Sigmoid colon (tissue), 7 donors: ENCODE measurements around the gene SOX12. TPM values are rescaled to one million over a fixed set of nuclear protein-coding genes. Genes with fewer than 3 reads are reported as not detected.

ENCODE experiments used
- DNase-seq: peaks from one replicate; pipeline ENCODE4 v3.0.0-alpha.2; 2019
- H3K27ac ChIP-seq, 4 donors: fragments of 200-600 bp; sonication (generic); one replicate each; pipeline ENCODE4 v1.5.1; 2016 to 2019; ENCODE audit warnings: mild to moderate bottlenecking in 1 of 4
- H3K27me3 ChIP-seq, 3 donors: fragments of 200-600 bp; sonication (generic); one replicate each; pipeline ENCODE4 v1.5.1; 2019; ENCODE audit warnings: mild to moderate bottlenecking in 1 of 3
- H3K36me3 ChIP-seq, 4 donors: fragments of 200-600 bp; sonication (generic); one replicate each; pipeline ENCODE4 v1.5.1; 2016 to 2019
- H3K4me1 ChIP-seq, 4 donors: fragments of 200-600 bp; sonication (generic); one replicate each; pipeline ENCODE4 v1.5.1; 2017 to 2019
- H3K4me3 ChIP-seq, 4 donors: fragments of 200-600 bp; sonication (generic); one replicate each; pipeline ENCODE4 v1.5.1; 2017 to 2019; ENCODE audit warnings: mild to moderate bottlenecking in 2 of 4, moderate library complexity in 1 of 4
- H3K9me3 ChIP-seq, 4 donors: fragments of 200-600 bp in 3 of 4; sonication (generic) in 3 of 4; one replicate each; pipeline versions ENCODE4 v1.5.1 to v1.6.1; 2013 to 2019
- EP300 ChIP-seq, 4 donors: sonication (generic); formaldehyde crosslinking; IDR thresholded peaks; one replicate each; pipeline ENCODE4 v1.6.1; 2017; ENCODE audit warnings: antibody characterized with exemption in 4 of 4
- POLR2A ChIP-seq, 2 donors: fragments of 450-650 bp; IDR thresholded peaks; one replicate each; pipeline ENCODE4 v1.6.1; 2016; ENCODE audit warnings: antibody characterized with exemption in 2 of 2, mild to moderate bottlenecking in 2 of 2, moderate library complexity in 2 of 2
- POLR2AphosphoS5 ChIP-seq, 4 donors: sonication (generic); formaldehyde crosslinking; IDR thresholded peaks; one replicate each; pipeline ENCODE4 v1.6.1; 2017; ENCODE audit warnings: antibody characterized with exemption in 4 of 4
- WGBS, 2 donors: extraction: QIAGEN DNeasy Blood & Tissue Kit; methylation state at CpG; one replicate each; pipeline ENCODE4 v1.1.7; 2013; 5-methylcytosine and 5-hydroxymethylcytosine counted together
- intact Hi-C: fragments of 100-400 bp; cut with DNase I; formaldehyde crosslinking; loops from one replicate; pipeline ENCODE4 v1.15.1; 2023
- polyA plus RNA-seq, 3 donors: library from polyadenylated mRNA; stranded (reverse); fragments of 200-250 nt; gene quantifications; one replicate each; pipeline ENCODE4 v1.2.3, GENCODE V29; 2013
- total RNA-seq, 4 donors: library from RNA; depleted of rRNA; stranded (reverse); fragments of >200 nt; gene quantifications; one replicate each; pipeline ENCODE4 v1.1.0, GENCODE V29; 2016
- TF ChIP-seq, protein P1 (sequence below), 4 experiments: fragments of 450-650 bp in 3 of 4; fragments of 200-600 bp in 1 of 4; IDR thresholded peaks; one replicate each; pipeline ENCODE4 v1.5.1; 2016 to 2019; ENCODE audit warnings: antibody characterized with exemption in 4 of 4, mild to moderate bottlenecking in 3 of 4, moderate library complexity in 2 of 4
- donor health status: healthy with polysubstance abuse.
- donor health status: Bipolar disorder and iron deficiency.
- donor health status: healthy.

The SOX12 gene
- total and polyA plus RNA-seq, 7 donors: 1.2 to 9.7 (median 3.9) TPM

- Histone ChIP-seq H3K36me3 (peaks cover 0 to 16% (median 2%) of the 10 kb centered on the region in 4 donors), H3K27me3 (no peaks in the 10 kb centered on the region), H3K27ac (no peak overlapping the region), H3K4me1 (peaks cover 0 to 18% (median 11%) of the 10 kb centered on the region in 4 donors), H3K9me3 (peaks cover 0 to 4% (median 0%) of the 10 kb centered on the region in 4 donors), H3K4me3 (no peak overlapping the region)
- DNase-seq: no peak
- intact Hi-C loops: no loop called here
- no peak for TF ChIP-seq EP300 (IDR thresholded peaks at IDR 0.05)
- TF ChIP-seq, protein P1, sequence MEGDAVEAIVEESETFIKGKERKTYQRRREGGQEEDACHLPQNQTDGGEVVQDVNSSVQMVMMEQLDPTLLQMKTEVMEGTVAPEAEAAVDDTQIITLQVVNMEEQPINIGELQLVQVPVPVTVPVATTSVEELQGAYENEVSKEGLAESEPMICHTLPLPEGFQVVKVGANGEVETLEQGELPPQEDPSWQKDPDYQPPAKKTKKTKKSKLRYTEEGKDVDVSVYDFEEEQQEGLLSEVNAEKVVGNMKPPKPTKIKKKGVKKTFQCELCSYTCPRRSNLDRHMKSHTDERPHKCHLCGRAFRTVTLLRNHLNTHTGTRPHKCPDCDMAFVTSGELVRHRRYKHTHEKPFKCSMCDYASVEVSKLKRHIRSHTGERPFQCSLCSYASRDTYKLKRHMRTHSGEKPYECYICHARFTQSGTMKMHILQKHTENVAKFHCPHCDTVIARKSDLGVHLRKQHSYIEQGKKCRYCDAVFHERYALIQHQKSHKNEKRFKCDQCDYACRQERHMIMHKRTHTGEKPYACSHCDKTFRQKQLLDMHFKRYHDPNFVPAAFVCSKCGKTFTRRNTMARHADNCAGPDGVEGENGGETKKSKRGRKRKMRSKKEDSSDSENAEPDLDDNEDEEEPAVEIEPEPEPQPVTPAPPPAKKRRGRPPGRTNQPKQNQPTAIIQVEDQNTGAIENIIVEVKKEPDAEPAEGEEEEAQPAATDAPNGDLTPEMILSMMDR (IDR thresholded peaks at IDR 0.05): no peak
- TF ChIP-seq POLR2A (IDR thresholded peaks at IDR 0.05): no peak
- TF ChIP-seq POLR2AphosphoS5 (IDR thresholded peaks at IDR 0.05): no peak
These were observed 17.8 kb downstream of the SOX12 start for GRCh38 chr20:343107-343506.

GRCh38 chr20:346033-346639 lies 20.8 kb downstream of the SOX12 start:
- DNase-seq: no peak
- intact Hi-C loops: loop anchor here (2.0 to 5.0 kb wide), 4 partner anchors 21 to 196 kb away; partner anchors contain the start of genes CSNK2A1, SOX12 and TBC1D20
- 80 to 86% methylated on average over 9 of the region's 9 CpGs for WGBS, 2 donors

GRCh38 chr20:346640-347316 lies 21.4 kb downstream of the SOX12 start, which contains the start of gene NRSN2:
Gene NRSN2, plus strand, starts transcription at chr20:347111. Its CDS starts 2,533 bp downstream, at chr20:349644.
- Histone ChIP-seq H3K4me3 (peak within 1 kb of the TSS; percentile 72 to 82 (median 79)), H3K27me3 (no peaks in the 10 kb centered on the region), H3K4me1 (peaks cover 0 to 28% (median 19%) of the 10 kb centered on the region in 4 donors), H3K36me3 (peaks cover 0 to 27% (median 2%) of the 10 kb centered on the region in 4 donors), H3K9me3 (peaks cover 0 to 2% (median 0%) of the 10 kb centered on the region in 4 donors), H3K27ac (peak within 1 kb of the TSS; percentile 94 to 98 (median 96))
- 1 to 4% methylated on average over 50 of the region's 50 CpGs for WGBS, 2 donors
- peak; percentile 75 to 87 (median 79) for TF ChIP-seq POLR2AphosphoS5 (IDR thresholded peaks at IDR 0.05)
- TF ChIP-seq, protein P1 (IDR thresholded peaks at IDR 0.05): no peak
- TF ChIP-seq EP300 (IDR thresholded peaks at IDR 0.05): no peak
- TF ChIP-seq POLR2A (IDR thresholded peaks at IDR 0.05): peak; percentile 8 to 19
- DNase-seq: peak; percentile 85
- intact Hi-C loops: loop anchor here (2.0 to 5.0 kb wide), 4 partner anchors 22 to 196 kb away; partner anchors contain the start of genes CSNK2A1, SOX12 and TBC1D20

More at GRCh38 chr20:346033-346639, 20.8 kb downstream of the SOX12 start:
- peaks cover 0 to 27% (median 2%) of the 10 kb centered on the region in 4 donors for H3K36me3 ChIP-seq
- peak overlapping the region; percentile 72 to 82 (median 79) for H3K4me3 ChIP-seq
- H3K27ac ChIP-seq: peak overlapping the region; percentile 94 to 98 (median 96)
- H3K9me3 ChIP-seq: peaks cover 0 to 4% (median 0%) of the 10 kb centered on the region in 4 donors
- no peaks in the 10 kb centered on the region for H3K27me3 ChIP-seq
- H3K4me1 ChIP-seq: peaks cover 0 to 28% (median 19%) of the 10 kb centered on the region in 4 donors
- TF ChIP-seq, protein P1 (IDR thresholded peaks at IDR 0.05): no peak
- TF ChIP-seq EP300 (IDR thresholded peaks at IDR 0.05) (no peak), POLR2AphosphoS5 (IDR thresholded peaks at IDR 0.05) (no peak), POLR2A (IDR thresholded peaks at IDR 0.05) (no peak)

- no peak for TF ChIP-seq EP300 (IDR thresholded peaks at IDR 0.05)
- TF ChIP-seq, protein P1 (IDR thresholded peaks at IDR 0.05): no peak
- TF ChIP-seq POLR2AphosphoS5 (IDR thresholded peaks at IDR 0.05): no peak
- no peak for TF ChIP-seq POLR2A (IDR thresholded peaks at IDR 0.05)
- H3K27me3 ChIP-seq: no peaks in the 10 kb centered on the region
- H3K4me1 ChIP-seq: peaks cover 0 to 28% (median 19%) of the 10 kb centered on the region in 4 donors
- peak overlapping the region; percentile 72 to 82 (median 79) for H3K4me3 ChIP-seq
- no peaks in the 10 kb centered on the region for H3K9me3 ChIP-seq
- peaks cover 0 to 27% (median 0%) of the 10 kb centered on the region in 4 donors for H3K36me3 ChIP-seq
- intact Hi-C loops: loop anchor here (2.0 to 5.0 kb wide), 4 partner anchors 22 to 195 kb away; partner anchors contain the start of genes CSNK2A1, SOX12 and TBC1D20
- DNase-seq: no peak
- H3K27ac ChIP-seq: peak overlapping the region; percentile 94 to 98 (median 96)
- 0 to 1% methylated on average over 19 of the region's 19 CpGs for WGBS, 2 donors
These were observed 21.9 kb downstream of the SOX12 start for GRCh38 chr20:347317-347639.
